Measurements from ENCODE around the gene MLST8.

Gene MLST8

DNA sequence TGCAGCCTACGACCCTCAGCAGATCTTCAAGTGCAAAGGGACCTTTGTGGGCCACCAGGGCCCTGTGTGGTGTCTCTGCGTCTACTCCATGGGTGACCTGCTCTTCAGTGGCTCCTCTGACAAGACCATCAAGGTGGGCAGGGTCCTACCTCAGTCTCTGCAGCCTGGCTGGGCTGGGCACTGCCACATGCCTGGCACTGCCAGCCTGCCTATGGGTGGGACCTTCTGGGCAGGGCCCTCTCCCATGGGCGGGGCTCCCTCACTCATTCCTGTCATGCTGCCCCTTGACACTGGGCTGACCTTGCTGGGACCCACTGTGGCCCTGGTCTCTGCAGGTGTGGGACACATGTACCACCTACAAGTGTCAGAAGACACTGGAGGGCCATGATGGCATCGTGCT is 31.3 kb upstream of the MLST8 start:
- no peak for DNase-seq

DNA sequence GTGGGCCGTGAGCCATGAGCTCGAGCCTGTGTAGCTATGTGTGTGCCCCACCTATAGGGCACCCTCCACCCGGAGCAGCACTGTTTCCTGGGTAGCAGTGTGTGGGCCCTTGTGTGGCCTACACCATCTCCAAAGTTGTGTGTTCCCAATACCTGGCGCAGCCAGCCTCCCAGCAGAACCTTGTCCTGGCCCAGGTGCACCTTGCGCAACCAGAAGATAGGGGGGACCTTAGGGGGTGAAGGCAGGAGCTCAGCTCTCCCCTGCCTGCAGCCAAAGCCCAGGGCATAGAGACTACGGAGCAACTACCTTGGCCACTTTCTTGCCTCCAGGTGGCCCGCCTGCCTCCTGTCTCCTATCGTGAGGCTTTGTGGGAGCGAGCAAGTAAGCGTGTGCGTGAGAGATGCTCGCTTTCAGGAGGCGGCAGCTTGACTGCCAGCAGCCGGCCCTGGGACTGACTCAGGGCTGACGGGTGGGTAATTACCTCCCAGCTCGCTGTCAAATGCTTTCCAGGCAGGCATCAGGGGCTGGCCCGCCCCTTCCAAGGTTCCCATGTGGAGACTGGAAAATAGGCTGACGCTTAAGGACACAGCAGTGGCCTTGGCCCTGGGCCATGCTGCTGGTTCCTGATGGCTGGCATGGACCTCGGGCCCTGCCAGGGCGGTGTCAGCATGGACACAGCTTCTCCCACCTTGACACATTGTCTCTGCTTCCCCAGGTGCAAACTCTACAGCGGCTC is 30.7 kb upstream of the MLST8 start:
- DNase-seq: no peak

DNA sequence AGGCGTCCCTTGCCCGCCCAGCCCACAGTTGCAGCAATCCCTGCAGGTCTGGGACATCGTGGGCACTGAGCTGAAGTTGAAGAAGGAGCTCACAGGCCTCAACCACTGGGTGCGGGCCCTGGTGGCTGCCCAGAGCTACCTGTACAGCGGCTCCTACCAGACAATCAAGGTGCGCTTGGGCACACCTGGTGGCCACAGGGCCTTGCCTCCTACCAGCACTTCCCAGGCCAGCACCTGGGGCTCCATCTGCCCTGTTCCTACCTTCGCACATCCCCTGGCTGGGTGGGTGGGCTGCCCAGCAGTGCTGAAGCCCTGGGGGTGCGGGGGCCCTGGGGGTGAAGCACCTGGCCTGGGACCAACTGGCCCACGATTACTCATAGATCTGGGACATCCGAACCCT is 29.8 kb upstream of the MLST8 start:
- DNase-seq: no peak

- DNase-seq: no peak
Observed at GRCh38 chr16:2176047-2176446, 29.2 kb upstream of the MLST8 start.

GRCh38 chr16:2177101-2177500 is 28.2 kb upstream of the MLST8 start:
- DNase-seq: no peak

- DNase-seq: no peak
Observed at GRCh38 chr16:2177561-2177960, 27.7 kb upstream of the MLST8 start.

DNA sequence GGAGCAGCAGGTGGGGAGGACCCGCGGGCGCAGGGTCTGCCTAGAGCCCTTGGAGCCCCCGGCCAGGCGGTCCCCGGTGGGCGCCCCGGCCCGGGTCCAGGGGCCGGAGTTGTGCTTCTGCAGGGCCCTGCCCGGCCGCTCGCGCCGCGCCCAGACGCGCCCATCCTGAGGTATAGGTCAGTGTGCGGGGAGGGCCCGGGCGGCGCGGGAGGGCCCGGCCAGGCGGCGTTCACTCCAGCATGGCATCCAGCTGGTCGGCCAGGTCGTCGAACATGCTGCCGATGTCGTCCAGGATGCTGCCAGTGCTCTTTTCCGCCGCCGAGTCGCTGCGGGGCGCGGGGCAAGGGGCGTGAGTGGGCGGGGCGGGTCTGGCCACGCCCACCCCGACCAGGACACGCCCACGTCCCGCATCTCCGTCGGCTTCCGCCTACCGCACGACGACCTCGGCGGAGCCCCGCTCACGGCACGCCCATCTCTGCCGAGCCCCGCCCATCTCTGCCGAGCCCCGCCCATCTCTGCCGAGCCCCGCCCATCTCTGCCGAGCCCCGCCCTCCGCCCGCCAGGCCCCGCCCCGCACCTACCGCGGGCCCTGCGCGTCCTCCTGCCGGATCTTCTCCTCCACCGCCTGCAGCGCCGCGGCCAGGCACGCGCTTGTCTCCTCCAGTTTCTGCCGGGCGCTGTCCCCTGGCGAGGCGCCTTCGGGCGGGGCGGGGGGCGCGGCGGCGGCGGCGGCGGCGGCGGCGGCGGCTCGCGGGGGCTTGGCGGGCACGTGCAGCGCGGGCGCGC is 26.7 kb upstream of the MLST8 start:
- peak; percentile 27 for DNase-seq

- no peak for DNase-seq
Observed at GRCh38 chr16:2179107-2179501, 26.1 kb upstream of the MLST8 start.

GRCh38 chr16:2179576-2179975 is 25.7 kb upstream of the MLST8 start:
- DNase-seq: no peak

DNA sequence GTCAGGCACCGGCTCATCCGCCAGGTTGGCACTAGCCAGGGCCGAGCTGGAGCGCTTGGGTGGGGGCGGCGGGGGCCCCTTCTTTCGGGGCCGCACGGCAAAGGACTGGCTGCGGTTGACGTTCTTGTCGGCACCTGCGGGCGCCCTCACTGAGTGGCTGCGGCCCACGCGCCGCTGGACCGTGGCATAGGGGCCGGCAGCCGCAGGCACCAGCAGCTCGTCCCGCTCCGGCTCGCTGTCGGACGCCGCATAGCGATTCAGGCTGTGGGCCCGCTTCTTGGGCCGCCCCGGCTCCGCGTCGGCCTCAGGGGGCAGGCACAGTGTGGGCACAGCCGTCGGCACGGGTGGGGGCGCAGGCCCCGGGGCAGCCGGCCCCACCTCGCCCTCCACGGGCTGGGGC is 24.8 kb upstream of the MLST8 start:
- DNase-seq: no peak

DNA sequence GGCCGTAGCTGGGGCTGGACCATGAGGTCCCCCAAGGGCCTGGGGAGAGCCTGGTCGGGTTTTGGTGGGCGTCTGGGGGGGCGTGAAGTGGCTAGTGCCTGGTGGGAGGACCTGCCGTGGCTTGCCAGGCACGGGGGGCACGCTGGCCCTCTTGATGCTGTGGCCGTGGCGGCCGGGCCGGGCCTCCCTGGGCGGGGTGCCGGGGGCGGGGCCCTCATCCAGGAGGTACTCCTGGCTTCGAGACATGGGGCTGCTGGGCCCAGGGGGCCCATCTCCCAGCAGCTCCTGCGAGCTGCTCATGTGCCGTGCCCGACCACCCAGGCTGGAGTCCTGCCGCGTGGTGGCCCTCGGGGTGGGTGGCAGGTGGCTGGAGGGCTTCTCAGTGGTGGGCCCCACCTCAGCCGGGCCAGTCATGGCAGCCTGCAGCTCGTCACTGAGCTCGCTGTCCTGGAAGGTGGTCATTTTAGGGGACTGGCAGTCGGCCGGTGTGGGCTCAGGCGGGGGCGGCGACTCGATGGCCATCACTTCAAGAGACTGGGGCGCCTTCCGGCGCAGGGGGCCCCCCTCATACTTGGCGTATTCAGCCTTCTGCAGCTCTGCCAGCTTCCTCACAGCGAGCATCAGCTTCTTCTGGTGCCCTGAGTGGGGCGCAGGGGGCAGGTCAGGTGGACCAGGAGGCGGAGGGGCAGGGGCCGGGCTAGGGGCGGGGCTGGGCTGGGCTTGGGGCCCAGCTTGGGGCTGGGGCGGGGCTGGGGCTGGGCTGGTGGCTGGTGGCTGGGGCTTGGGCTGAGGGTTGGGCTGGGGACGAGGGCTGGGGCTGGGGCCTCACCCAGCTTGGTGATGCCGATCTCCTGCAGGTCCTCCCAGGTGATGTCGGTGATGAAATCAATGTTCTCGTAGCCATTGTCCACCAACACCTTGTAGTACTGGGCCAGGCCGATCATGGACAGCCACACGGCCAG is 24.0 kb upstream of the MLST8 start:
- no peak for DNase-seq

- DNase-seq: no peak
Observed at GRCh38 chr16:2181952-2182351, 23.3 kb upstream of the MLST8 start.

GRCh38 chr16:2183671-2184070 is 21.6 kb upstream of the MLST8 start:
- no peak for DNase-seq

- no peak for DNase-seq
Observed at GRCh38 chr16:2184346-2184745, 20.9 kb upstream of the MLST8 start.

DNA sequence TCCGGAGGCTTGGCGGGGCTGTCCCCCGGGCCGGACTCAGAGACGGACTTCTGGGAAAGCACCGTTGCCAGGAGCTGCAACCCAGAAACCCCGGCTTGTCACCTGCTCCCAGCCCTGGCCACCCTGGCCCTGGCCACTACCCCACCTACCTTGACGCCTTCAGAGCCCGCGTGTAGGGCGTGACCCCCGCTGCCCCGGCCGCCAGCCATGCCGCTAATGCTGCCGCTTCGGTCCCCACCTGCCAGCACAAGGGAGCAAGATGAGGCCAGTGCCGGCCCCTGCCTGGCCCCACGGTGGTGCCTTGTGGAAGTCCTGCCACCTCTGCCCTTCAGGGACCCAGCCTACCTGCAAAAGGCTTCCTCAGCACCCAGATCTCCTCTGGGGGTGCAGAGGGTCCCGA is 20.3 kb upstream of the MLST8 start:
- no peak for DNase-seq

DNA sequence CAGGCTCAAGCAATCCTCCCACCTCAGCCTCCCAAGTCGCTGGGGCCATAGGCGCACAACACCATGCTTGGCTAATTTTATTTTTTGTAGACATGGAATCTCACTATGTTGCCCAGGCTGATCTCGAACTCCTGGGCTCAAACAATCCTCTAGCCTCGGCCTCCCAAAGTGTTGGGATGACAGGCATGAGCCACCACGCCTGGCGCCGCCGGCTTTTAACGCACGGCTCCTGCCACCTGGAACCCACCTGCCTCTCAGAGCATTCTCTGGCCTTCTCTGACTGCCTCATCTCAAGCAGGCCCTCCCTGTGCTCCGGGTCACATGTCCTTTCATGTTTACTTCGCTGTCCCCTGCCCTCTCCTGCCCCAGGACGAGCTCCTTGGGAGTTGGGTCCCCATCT is 19.2 kb upstream of the MLST8 start:
- no peak for DNase-seq

DNA sequence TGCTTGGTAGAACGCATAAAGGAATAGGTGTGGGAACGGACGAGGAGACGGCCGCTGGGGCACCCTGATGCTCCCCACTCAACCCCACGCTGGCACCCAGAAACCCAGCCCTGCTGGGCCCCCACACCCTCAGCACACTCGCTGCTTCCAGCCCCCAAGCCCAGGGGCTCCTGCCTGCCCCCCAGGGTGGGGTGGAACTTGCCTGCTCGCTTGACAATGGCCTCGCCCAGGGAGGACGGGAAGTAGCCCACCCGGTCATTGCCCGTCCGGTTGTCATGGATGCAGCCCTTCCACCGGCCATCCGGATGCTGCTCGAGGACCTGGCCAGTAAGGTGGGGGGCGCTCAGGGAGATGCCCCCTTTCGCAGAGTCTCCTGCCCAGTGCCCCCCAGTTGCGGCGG is 18.7 kb upstream of the MLST8 start:
- no peak for DNase-seq

- DNase-seq: no peak
Observed at GRCh38 chr16:2187212-2187611, 18.0 kb upstream of the MLST8 start.

DNA sequence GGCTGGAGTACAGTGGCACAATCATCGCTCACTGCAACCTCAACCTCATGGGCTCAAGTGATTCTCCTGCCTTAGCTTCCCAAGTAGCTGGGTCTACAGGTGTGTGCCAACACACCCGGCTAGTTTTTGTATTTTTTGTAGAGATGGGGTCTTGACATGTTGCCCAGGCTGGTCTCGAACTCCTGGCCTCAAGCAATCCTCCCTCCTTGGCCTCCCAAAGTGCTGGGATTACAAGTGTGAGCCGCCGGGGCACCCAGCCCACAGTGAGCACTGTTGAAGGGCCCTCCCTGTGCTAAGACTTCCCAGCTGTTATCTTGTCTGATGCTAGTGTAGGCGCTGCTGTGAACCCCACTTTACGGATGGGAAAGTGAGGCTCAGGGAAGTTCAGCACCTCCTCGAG is 16.9 kb upstream of the MLST8 start:
- no peak for DNase-seq

DNA sequence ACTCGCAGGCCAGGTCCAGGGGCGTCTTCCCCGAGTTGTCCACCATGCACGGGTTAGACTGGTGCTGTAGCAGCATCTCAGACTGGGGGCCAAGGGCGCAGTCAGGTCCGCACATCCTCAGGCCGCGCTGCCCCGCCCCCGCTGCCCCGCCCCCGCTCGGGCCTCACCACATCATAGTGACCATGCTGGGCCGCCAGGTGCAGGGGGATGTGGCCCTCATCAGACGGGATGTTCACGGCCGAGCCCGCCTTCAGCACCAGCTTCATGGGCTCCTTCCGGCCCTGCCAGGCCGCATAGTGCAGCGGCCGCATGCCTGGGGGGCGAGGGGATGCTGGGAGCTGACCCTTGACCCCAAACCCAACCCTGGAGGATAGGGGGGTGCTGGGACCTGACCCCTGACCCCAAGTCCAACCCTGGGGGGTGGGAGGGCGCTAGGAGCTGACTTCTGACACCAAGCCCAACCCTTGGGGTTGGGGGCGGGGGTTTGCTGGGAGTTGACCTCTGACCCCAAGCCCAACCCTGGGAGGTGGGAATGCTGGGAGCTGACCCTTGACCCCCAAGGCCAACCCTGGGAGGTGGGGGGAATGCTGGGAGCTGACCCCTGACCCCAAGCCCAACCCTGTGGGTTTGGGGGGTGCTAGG is 15.9 kb upstream of the MLST8 start:
- DNase-seq: no peak

GRCh38 chr16:2190002-2190658 is 15.1 kb upstream of the MLST8 start:
- no peak for DNase-seq
